Measurements from ENCODE around the gene LDLRAP1.
A peak's percentile ranks its signal among the peaks of the same experiment; 100 is the strongest.
"Not testable (repeated sequence)": the region's sequence is repeated elsewhere in the genome, so short reads cannot be mapped to it uniquely, and the experiment has no call there.

The LDLRAP1 gene

DNA sequence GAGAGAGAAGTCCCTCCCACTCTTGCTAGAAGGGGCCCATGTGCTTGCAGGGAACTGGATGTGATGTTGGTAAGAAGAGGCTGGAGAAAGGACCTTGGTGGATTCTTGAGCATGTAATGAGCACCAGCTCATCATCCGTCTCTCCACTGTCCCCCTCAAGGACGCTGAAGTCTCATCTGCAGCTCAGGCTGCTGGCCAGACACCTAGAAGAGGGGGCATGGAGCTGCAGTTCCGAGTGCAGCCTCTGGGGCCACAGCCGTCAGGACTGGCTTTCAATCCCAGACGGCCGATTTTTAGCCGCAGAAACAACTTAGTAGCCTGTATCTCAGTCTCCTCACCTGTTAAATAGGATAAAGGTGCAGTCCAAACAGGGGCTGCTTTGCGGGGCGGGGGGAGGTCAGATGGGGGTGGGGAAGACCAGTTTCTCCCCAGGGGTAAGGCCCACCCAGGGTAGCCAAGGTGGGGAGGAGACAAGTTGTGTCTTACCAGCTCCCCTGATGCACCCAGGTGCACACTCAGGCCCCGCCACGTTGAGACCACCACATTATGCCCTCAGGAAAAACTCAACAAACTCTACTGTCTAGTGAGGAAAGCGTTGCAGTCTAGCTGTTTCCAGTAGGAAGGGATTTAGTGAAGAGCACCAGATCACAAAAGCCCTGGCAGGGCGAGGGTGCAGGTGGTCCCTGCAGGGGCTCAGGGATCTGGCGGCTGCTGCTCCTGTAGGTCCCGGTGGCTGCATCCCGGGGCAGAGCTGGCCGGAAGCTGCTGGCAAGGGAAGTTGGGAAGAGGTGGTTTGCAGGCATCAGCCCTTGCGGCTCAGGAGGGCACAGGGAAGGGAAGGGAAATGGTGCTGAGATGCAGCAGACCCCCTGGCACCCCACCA lies 29.5 kb downstream of the LDLRAP1 start:
- FAIRE-seq, result no peak

DNA sequence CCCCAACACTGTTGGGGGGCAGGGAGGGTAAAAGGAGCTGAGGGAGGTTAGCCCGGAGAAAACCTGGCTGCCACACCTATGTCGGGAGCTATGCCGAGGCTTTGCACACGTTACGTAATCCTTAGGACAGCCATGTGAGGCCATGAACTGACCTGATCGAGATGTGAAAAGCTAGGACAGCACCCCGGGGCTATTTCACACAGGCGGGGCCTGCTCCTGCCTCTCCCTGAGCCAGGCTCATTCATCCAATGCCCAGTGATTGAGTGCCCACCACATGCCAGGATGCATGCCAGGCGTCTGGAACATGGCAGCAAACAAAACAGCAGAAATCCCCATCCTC lies 30.2 kb downstream of the LDLRAP1 start:
- no peak for DNase-seq (ENCODE audit: insufficient read length, low spot score)
- no peak for FAIRE-seq

More for the DNA sequence above, 29.5 kb downstream of the LDLRAP1 start:
- peak; percentile 67 for DNase-seq (ENCODE audit: insufficient read length, low spot score)

GRCh38 chr1:25573961-25574360 lies 30.6 kb downstream of the LDLRAP1 start:
- DNase-seq (ENCODE audit: insufficient read length, low spot score) (no peak), FAIRE-seq (no peak)

GRCh38 chr1:25575191-25575590 lies 31.8 kb downstream of the LDLRAP1 start:
- DNase-seq (ENCODE audit: insufficient read length, low spot score) (no peak), FAIRE-seq (no peak)

GRCh38 chr1:25576459-25577133 lies 33.2 kb downstream of the LDLRAP1 start:
- no peak for FAIRE-seq
- DNase-seq (ENCODE audit: insufficient read length, low spot score), result no peak

- no peak for DNase-seq (ENCODE audit: insufficient read length, low spot score)
- no peak for FAIRE-seq
These were observed 33.9 kb downstream of the LDLRAP1 start for GRCh38 chr1:25577134-25577920.

GRCh38 chr1:25579292-25580252 lies 36.2 kb downstream of the LDLRAP1 start:
- no peak for DNase-seq (ENCODE audit: insufficient read length, low spot score)
- FAIRE-seq, result no peak

GRCh38 chr1:25580927-25581326 lies 37.5 kb downstream of the LDLRAP1 start:
- DNase-seq (ENCODE audit: insufficient read length, low spot score) (no peak), FAIRE-seq (no peak)

- no peak for DNase-seq (ENCODE audit: insufficient read length, low spot score)
These were observed 38.4 kb downstream of the LDLRAP1 start for GRCh38 chr1:25581764-25582163.

DNA sequence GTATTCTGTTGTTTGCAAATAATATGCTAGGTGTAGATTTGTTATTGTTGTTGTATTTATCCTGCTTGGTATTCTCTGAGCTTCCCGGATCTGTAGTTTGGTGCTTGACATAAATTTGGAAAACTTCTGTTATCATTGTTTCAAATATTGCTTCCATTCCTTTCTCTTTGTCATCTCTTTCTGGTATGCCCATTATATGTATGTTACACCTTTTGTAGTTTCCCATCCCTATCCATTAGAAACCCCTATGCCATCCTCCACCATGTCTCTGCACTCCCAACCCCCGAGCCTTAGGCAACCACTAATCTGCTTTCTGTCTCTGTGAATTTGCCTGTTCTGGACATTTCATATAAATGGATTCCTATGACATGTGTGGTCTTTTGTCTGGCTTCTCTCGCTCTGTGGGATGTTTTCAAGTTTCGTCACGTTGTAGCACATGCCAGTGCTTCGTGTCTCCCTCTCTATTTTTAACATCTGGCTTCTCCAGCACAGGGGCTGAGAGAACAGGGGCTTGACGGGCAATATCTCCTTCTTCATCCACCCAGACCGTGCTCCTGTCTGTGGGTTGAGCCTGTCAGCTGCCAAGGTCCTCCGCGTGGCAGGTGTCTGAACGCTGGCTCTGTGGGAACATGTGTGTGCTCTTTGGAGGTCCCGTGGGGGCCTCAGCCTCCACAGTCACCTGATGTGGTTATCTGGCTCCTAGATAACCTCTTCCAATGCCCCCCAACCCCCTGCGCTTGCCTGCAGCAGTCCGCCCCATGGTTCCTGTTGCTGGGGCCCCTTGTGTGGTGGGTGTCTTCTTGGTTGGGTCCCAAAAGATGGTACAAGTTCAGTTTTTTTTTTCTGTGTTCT lies 40.3 kb downstream of the LDLRAP1 start:
- FAIRE-seq, result no peak
- DNase-seq (ENCODE audit: insufficient read length, low spot score), result no peak

More at GRCh38 chr1:25581764-25582163, 38.4 kb downstream of the LDLRAP1 start:
- no peak for FAIRE-seq

DNA sequence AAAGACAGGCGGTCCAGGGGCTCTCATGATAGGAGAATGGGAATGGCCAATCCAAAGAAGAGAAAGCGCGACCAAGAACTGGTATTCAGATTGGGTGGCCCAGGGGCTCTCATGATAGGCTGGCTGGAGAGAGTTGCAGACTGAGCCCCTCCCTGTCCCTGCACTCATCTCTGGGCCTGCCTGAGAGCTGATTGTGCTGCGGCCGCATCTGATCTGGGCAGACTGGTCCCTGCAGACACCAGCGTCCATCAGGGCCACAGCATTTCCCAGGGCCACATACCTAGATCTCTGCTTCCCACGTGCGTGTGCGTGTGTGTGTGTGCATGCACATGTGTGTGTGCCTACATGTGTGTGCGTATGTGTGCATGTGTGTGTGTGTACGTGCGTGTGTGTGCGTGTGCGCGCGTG lies 42.8 kb downstream of the LDLRAP1 start:
- DNase-seq (ENCODE audit: insufficient read length, low spot score), result no peak

GRCh38 chr1:25587290-25587689 lies 43.9 kb downstream of the LDLRAP1 start:
- FAIRE-seq (no peak), DNase-seq (ENCODE audit: insufficient read length, low spot score) (no peak)

More for the DNA sequence above, 42.8 kb downstream of the LDLRAP1 start:
- no peak for FAIRE-seq

DNA sequence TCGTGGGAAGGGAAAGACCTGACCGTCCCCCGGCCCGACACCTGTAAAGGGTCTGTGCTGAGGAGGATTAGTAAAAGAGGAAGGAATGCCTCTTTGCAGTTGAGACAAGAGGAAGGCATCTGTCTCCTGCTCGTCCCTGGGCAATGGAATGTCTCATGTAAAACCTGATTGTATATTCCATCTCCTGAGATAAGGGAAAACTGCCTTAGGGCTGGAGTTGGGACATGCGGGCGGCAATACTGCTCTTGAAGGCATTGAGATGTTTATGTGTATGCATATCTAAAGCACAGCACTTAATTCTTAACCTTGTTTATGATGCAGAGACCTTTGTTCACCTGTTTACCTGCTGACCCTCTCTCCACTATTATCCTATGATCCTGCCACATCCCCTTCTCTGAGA lies 44.8 kb downstream of the LDLRAP1 start:
- not testable (repeated sequence) for FAIRE-seq; DNase-seq (ENCODE audit: insufficient read length, low spot score)

GRCh38 chr1:25588786-25589185 lies 45.4 kb downstream of the LDLRAP1 start:
- not testable (repeated sequence) for DNase-seq (ENCODE audit: insufficient read length, low spot score); FAIRE-seq

- FAIRE-seq, result no peak
- DNase-seq (ENCODE audit: insufficient read length, low spot score), result no peak
These were observed 46.9 kb downstream of the LDLRAP1 start for GRCh38 chr1:25590096-25590824.

DNA sequence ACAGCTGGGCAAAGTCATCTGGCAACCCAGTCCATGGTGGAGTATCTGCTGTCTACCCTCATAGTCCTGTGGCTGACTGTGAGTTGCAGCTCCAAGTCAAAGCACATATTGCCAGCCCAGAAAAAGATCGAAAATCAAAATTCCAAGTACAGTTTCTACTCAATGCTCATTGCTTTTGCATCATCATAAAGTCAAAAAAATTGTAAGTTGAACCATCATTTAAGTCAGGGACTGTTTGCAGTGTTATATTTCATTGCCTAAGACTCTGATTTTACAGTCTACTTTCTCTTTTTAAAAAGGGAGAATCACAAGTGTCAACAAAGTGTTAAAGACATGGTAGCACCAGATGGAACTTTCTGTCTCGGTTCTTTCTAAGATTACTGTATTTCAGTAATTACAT lies 50.5 kb downstream of the LDLRAP1 start:
- FAIRE-seq (no peak), DNase-seq (ENCODE audit: insufficient read length, low spot score) (no peak)

DNA sequence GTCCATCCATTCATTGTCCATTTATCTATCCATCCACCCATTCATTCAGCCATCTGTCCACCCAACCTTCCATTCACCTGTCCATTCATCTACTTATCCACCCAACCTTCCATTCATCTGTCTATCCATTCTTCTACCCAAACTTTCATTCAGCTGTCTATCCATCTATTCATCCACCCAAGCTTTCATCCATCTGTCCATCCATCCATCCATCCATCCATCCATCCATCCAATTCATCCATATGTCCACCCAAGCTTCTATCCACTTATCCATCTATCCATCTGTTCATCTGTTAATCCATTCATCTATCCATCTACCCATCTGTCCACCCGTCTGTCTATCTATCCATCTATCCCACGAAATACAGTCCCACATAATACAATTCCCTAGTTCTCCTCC lies 51.6 kb downstream of the LDLRAP1 start:
- FAIRE-seq (no peak), DNase-seq (ENCODE audit: insufficient read length, low spot score) (no peak)

- FAIRE-seq; DNase-seq (ENCODE audit: insufficient read length, low spot score): not testable (repeated sequence)
These were observed 53.2 kb downstream of the LDLRAP1 start for GRCh38 chr1:25596641-25597040.
